Nephron progenitor cell (in vitro differentiated cells): ENCODE measurements around the gene AFG1L.

Source experiments
- DNase-seq: peaks from one replicate; pipeline ENCODE4 v3.0.0; 2021
- H3K27ac Mint-ChIP-seq: 2 replicates; pipeline ENCODE4 v1.8.0; 2021; ENCODE audit warnings: mild to moderate bottlenecking, moderate library complexity, mixed read lengths
- H3K27me3 Mint-ChIP-seq: 2 replicates; pipeline ENCODE4 v1.8.0; 2021; ENCODE audit warnings: mild to moderate bottlenecking, low read depth, mixed read lengths; ENCODE audit not compliant: poor library complexity
- H3K36me3 Mint-ChIP-seq: 2 replicates; pipeline ENCODE4 v1.8.0; 2021; ENCODE audit warnings: low read depth, mixed read lengths
- H3K4me1 Mint-ChIP-seq: 2 replicates; pipeline ENCODE4 v1.8.0; 2021; ENCODE audit warnings: mixed read lengths
- H3K4me3 Mint-ChIP-seq: 2 replicates; pipeline ENCODE4 v1.8.0; 2021; ENCODE audit warnings: mild to moderate bottlenecking, moderate library complexity, mixed read lengths
- H3K9me3 Mint-ChIP-seq: 2 replicates; pipeline ENCODE4 v1.8.0; 2021; ENCODE audit warnings: mild to moderate bottlenecking, moderate library complexity, mixed read lengths
- CTCF ChIP-seq: fragments of 200-600 bp; sonication (generic); IDR thresholded peaks from 2 replicates; pipeline ENCODE4 v1.5.0; 2021; ENCODE audit warnings: antibody characterized with exemption

The AFG1L gene

GRCh38 chr6:108492131-108492766 lies 197.4 kb downstream of the AFG1L start:
- H3K9me3 Mint-ChIP-seq = no peaks in the 10 kb centered on the region
- H3K36me3 Mint-ChIP-seq = no peaks in the 10 kb centered on the region

GRCh38 chr6:108494434-108494833 lies 199.6 kb downstream of the AFG1L start:
- no peak overlapping the region for H3K4me3 Mint-ChIP-seq
- no peak for DNase-seq
- H3K9me3 Mint-ChIP-seq = no peaks in the 10 kb centered on the region
- TF ChIP-seq CTCF = no peak
- no peaks in the 10 kb centered on the region for H3K4me1 Mint-ChIP-seq
- no peaks in the 10 kb centered on the region for H3K36me3 Mint-ChIP-seq
- H3K27ac Mint-ChIP-seq = no peak overlapping the region
- peaks cover 5% of the 10 kb centered on the region for H3K27me3 Mint-ChIP-seq

More at GRCh38 chr6:108492131-108492766, 197.4 kb downstream of the AFG1L start:
- no peaks in the 10 kb centered on the region for H3K4me1 Mint-ChIP-seq
- no peak overlapping the region for H3K4me3 Mint-ChIP-seq
- peak; percentile 44 for TF ChIP-seq CTCF
- no peak overlapping the region for H3K27ac Mint-ChIP-seq
- H3K27me3 Mint-ChIP-seq = peaks cover 7% of the 10 kb centered on the region
- DNase-seq = no peak

GRCh38 chr6:108497883-108498282 lies 203.0 kb downstream of the AFG1L start:
- no peaks in the 10 kb centered on the region for H3K27me3 Mint-ChIP-seq
- H3K27ac Mint-ChIP-seq = no peak overlapping the region
- H3K4me1 Mint-ChIP-seq = peaks cover 6% of the 10 kb centered on the region
- TF ChIP-seq CTCF = peak; percentile 50
- peaks cover 6% of the 10 kb centered on the region for H3K36me3 Mint-ChIP-seq
- no peaks in the 10 kb centered on the region for H3K9me3 Mint-ChIP-seq
- DNase-seq = peak; percentile 27
- H3K4me3 Mint-ChIP-seq = no peak overlapping the region

- H3K27me3 Mint-ChIP-seq = no peaks in the 10 kb centered on the region
- DNase-seq = no peak
- H3K27ac Mint-ChIP-seq = no peak overlapping the region
- TF ChIP-seq CTCF = no peak
- peaks cover 6% of the 10 kb centered on the region for H3K4me1 Mint-ChIP-seq
- peaks cover 13% of the 10 kb centered on the region for H3K9me3 Mint-ChIP-seq
- H3K4me3 Mint-ChIP-seq = no peak overlapping the region
- H3K36me3 Mint-ChIP-seq = peaks cover 27% of the 10 kb centered on the region
Measured at GRCh38 chr6:108501559-108501958, 206.7 kb downstream of the AFG1L start.

- Mint-ChIP-seq H3K9me3 (peaks cover 13% of the 10 kb centered on the region), H3K27me3 (no peaks in the 10 kb centered on the region), H3K4me1 (peaks cover 6% of the 10 kb centered on the region), H3K36me3 (peaks cover 32% of the 10 kb centered on the region), H3K4me3 (no peak overlapping the region), H3K27ac (no peak overlapping the region)
- no peak for TF ChIP-seq CTCF
- no peak for DNase-seq
Measured at GRCh38 chr6:108502832-108503231, 208.0 kb downstream of the AFG1L start.

- Mint-ChIP-seq H3K27ac (no peak overlapping the region), H3K4me1 (no peaks in the 10 kb centered on the region), H3K9me3 (peaks cover 21% of the 10 kb centered on the region), H3K36me3 (peaks cover 50% of the 10 kb centered on the region), H3K4me3 (no peak overlapping the region), H3K27me3 (no peaks in the 10 kb centered on the region)
- no peak for TF ChIP-seq CTCF
- no peak for DNase-seq
Measured at GRCh38 chr6:108507316-108507715, 212.5 kb downstream of the AFG1L start.
